HTERT RPE-1 (cell line): ENCODE data around the gene DOP1A.

ENCODE experiments used
- in situ Hi-C: fragments of 300-500 bp; cut with MboI; formaldehyde crosslinking; loops from 4 replicates; pipeline ENCODE4 v1.14.3; 2020; ENCODE audit warnings: low sequenced_read_pairs

Gene DOP1A

GRCh38 chr6:83198486-83199172 is 131.2 kb downstream of the DOP1A start:
- in situ Hi-C loops, result no loop called here

- in situ Hi-C loops, result no loop called here
These were observed 131.8 kb downstream of the DOP1A start for GRCh38 chr6:83199173-83199862.

GRCh38 chr6:83199863-83200225 is 132.4 kb downstream of the DOP1A start:
- in situ Hi-C loops, result no loop called here

DNA sequence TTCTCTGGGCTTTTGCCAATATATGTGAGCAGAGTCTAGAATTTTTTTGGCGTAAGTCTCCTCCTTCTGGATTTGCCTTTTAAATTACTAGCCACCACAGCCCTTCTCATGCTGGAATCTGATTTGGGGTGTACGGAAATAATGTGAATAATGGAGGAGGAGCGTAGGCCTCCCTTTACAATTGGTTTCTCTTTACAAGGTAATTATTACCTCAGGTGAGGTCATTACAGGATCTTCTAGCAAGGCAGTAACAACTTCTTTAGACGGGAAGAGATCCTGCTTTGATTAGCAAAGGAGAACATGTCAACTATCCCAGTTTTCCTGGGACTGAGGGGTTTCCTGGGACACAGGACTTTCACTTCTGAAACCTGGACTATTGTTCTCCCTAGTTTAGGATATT is 134.6 kb downstream of the DOP1A start:
- in situ Hi-C loops, result no loop called here

- in situ Hi-C loops, result no loop called here
These were observed 147.9 kb downstream of the DOP1A start for GRCh38 chr6:83215131-83216047.

DNA sequence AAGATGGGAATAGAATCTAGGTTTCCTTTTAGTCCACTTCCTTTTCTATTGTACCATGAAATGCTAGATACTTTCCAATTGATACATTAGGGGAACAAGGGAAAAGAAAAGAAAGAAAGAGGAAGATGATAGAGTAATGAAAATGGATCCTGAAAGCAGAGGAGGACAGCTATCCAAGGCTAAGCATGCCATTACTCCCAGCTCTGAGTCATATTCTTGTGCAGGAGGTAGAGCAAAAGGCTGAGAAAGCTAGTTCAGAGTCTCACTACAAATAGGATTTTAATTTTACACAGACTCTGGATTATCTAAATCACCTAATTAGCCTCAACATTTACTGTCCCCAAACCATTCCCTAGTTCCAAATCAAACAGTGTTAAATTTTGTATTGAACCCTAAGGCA is 149.3 kb downstream of the DOP1A start:
- in situ Hi-C loops, result no loop called here
